ENCODE measurements around the gene FAM133A. TPM values are rescaled to one million over a fixed set of nuclear protein-coding genes. Genes with fewer than 3 reads are reported as not detected.
A peak's percentile ranks its signal among the peaks of the same experiment; 100 is the strongest.

The FAM133A gene
- not detected for total RNA-seq

DNA sequence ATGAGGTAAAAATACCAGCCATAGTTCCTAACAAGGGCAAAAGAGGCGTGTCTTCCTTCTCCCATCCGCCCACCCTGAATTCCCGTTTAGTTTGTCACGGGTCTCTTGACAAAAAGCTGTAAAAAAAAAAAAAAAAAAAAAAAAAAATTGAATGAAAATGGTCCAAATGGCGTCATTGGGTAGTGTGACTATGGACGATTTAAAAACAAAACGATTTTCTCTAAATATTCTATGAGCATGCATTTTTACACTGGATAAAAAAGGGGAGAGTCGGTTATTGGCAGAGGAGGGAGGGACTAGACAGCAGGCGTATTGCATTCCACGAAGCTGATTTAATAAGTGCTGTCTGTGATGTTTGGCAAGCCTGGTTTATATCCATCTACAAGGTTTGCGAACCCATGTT lies at the start of gene FAM133A:
FAM133A (plus strand) TSS at position 338 of the 403 bp plus-strand sequence. CDS start 35,214 bp downstream, outside the sequence.
- DNase-seq (ENCODE audit: low spot score), result no peak

DNA sequence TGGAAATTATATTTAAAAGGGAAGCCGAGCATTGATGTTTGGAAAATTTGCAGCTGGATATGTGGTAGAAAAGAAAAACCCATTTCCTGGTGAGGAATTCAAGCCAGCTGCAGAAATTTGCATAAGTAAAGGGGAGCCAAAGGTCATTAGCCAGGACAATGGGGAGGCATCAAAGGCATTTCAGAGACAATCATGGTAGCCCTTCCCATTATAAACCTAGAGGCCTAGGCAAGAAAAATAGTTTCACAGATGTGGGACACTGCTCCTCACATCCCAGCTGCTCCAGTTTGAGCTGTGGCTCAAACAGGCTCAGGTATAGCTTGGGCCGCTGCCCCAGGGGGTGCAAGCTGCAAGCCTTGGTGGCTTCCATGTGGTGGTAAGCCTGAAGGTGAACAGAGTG lies 36.4 kb upstream of the FAM133A start:
- no peak for DNase-seq (ENCODE audit: low spot score)

DNA sequence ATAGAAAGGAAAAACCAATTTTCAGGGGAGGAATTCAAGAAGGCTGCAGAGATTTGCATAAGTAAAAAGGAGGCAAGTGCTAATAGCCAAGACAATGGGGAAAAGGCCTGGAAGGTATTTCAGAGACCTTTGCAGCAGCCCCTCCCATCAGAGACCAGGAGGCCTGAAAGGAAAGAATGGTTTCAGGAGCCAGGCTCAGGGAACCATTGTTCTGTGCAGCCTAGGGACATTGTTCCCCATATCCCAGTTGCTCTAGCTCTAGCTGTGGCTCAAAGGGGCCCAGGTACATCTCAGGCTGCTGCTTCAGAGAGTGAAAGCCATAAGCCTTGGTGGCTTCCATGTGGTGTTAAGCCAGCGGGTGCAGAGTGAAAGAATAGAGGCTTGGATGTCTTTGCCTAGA lies 24.6 kb upstream of the FAM133A start:
- DNase-seq (ENCODE audit: low spot score), result no peak

DNA sequence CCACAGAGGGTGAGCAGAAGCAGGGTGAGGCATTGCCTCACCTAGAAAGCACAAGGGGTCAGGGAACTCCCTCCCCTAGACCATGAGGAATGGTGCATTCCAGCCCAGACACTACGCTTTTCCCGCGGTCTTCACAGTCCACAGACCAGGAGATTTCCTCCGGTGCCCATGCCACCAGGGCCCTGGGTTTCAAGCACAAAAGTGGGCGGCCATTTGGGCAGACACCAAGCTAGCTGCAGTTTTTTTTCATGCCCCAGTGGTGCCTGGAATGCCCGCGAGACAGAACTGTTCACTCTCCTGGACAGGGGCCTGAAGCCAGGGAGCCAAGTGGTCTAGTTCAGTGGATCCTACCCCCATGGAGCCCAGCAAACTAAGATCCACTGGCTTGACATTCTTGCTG lies 13.4 kb upstream of the FAM133A start:
- DNase-seq (ENCODE audit: low spot score), result no peak

DNA sequence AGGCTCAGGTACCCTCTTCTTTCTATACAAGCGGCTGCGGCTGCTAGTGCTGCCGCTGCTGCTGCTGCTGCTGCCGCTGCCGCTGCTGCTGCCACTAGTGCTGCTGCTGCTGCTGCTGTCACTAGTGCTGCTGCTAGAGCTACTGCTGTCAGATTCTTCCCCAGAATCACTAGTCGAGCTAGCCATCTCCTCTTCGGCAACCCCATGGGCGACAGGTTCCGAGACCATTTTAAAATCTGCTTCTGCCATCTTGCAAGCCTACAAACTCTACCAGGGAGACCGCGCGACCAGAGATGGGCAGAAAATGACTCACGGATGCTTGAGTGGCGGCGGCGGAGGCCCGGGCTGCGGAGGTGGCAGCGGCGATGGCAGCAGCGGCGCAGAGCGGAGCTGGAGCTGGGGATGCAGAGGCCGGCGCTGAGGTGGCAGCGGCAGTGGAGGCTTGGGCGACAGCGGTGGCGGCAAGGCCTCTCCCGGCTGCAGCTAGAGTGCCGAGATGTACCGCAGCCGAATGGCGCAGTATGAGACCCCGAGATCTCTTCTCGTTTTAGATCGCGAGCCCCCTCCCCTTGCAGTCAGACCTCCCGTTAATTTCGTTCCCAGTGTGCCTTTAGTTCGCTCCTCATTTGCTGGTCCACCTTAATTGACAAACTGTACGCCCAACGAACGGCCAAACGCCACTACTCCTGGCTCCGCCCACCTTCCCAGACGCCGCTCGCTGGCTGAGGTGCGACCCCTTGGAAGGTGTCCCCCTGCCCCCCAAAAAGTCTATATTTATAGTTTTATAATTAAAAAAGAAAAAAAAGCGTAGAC lies 744 bp upstream of the FAM133A start, which contains the start of gene NAP1L3:
NAP1L3 (minus strand) TSS at position 523 of the 813 bp plus-strand sequence; CDS start at position 249, 274 bp downstream.
- DNase-seq (ENCODE audit: low spot score), result peak; percentile 54

DNA sequence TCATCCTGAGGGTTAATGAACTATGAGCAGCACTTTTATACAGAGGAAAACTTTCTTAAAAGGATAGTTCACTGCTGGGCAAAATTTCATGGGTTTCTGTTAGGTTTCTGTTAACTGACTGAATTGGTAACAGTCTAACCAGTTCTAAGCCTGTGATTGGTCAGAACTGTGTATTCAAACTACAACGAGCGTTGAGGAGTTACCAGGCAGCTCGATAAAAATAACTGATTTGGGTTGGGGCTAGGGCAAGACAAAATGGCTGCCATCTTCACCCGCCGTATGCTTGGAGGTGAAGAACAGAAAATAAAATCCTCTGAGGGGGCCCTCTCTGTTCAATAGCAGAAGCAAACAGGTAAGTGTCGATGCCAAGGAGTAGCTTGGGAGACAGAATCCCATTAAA lies 22.0 kb downstream of the FAM133A start:
- DNase-seq (ENCODE audit: low spot score), result no peak

DNA sequence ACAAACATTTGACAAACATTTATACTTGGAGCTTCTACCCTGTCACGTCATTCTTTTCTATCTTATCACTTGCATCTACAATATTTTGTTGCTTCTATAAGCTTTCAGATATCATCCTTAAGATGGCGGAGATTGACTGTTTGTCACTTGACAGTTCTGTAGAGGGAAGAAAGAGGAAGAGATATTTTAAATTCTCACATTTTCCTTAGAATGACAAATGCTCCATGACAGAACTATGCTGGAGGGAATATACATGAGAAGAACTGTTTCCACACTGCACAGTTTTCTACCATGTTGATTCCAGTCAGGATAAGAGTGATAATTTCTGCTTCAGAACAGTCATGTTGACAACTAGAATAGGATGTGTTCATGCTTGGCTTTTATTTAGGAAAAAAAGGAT lies 29.7 kb downstream of the FAM133A start:
- DNase-seq (ENCODE audit: low spot score), result no peak

DNA sequence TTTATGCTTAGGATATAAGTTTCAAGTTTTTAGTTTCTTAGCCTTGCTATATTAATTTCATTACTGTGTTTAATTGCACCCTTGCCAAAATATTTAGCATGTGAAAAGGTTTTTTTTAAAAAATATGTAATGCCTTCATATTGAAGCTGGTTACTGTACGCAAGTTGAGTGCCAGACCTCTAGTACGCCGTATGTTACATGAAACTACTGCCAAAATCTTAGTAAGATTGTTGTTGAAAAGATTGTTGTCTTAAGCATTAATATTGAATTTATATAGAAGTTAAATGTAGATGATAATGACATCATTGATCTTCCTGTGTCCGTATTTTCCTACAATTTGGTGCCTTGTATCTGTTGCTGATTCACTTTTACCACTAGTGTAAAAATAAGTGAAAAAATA lies 37.1 kb downstream of the FAM133A start:
- DNase-seq (ENCODE audit: low spot score), result no peak

DNA sequence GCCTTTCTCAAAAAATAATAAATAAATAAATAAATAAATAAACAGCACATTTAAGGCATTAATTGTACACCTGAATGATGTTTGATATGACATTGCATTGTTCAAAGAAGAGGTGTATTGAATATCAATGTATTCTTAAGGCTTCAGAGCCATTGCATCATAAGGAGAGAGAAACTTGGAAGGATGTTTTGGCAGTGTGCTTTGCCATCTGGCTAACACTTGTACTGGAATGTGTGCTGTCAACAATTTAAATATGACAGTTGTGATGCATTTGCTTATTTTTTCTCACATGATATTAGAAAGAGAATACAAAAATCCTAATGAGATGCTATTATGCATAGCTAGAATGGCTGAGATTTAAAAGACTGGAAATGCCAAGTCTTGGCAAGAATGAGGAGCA lies 67.8 kb downstream of the FAM133A start:
- no peak for DNase-seq (ENCODE audit: low spot score)

DNA sequence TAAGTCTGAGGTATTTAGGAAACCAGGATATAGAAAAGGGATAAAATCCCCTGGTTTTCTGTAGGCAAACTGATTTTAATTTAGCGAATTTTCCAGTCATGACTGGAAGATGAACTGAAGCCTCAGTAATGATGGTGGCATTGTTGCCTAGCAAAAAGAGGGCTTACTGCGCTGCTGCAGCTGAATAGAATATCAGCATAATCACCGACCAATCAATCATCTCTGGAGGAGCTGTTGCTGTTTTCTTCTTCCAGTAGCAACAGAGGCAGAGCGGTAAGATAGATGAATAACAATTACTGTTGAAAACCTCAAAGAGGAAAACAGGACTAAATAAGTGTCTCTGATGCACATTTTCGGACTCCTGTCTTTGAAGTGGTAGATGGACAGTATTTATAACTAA lies 86.2 kb downstream of the FAM133A start:
- DNase-seq (ENCODE audit: low spot score), result no peak

Other genes starting within 250 kb of the FAM133A start
- 5.2 TPM for gene NAP1L3, start 628 bp upstream of the FAM133A start, total RNA-seq

Measured in mucosa of gallbladder (tissue), 1 donor.